H1 (cell line): ENCODE measurements around the gene MIPOL1. TPM values are rescaled to one million over a fixed set of nuclear protein-coding genes. Genes with fewer than 3 reads are reported as not detected.

Experiments used
- CTCF ChIA-PET: fragments of 300-600 bp; sonication (Branson Sonifier 250); formaldehyde crosslinking; loops from one replicate; lab custom pipeline; 2021; ENCODE audit not compliant: partially characterized antibody; lab: Charles Lee
- POLR2A ChIA-PET: fragments of 300-600 bp; sonication (Branson Sonifier 250); formaldehyde crosslinking; loops from one replicate; lab custom pipeline; 2021; ENCODE audit warnings: inconsistent platforms; ENCODE audit not compliant: partially characterized antibody; lab: Charles Lee
- DNase-seq, 2 experiments: peaks; one replicate each; pipeline versions ENCODE4 v3.0.0 to v3.0.0-alpha.2; 2010 to 2022; ENCODE audit warnings: low spot score in 2 of 2, low read depth in 1 of 2, mixed read lengths in 1 of 2
- FAIRE-seq: peaks from 2 replicates; lab custom pipeline; 2011; peaks lifted over from hg19 to GRCh38; lab: Jason Lieb, UNC
- H2AFZ ChIP-seq: 2 replicates; pipeline ENCODE4 v1.8.1; 2012; ENCODE audit warnings: low read length, inconsistent platforms
- H2AK5ac ChIP-seq: 2 replicates; pipeline ENCODE4 v1.6.1; 2013; ENCODE audit warnings: low read depth, low read length
- H2BK120ac ChIP-seq: replicated peaks from 2 replicates; pipeline ENCODE3; 2013; ENCODE audit warnings: low read depth, low read length, inconsistent platforms
- H2BK12ac ChIP-seq: 2 replicates; pipeline ENCODE4 v1.6.1; 2013; ENCODE audit warnings: low read depth, low read length
- H2BK15ac ChIP-seq: 2 replicates; pipeline ENCODE4 v1.6.1; 2013; ENCODE audit warnings: low read length
- H2BK20ac ChIP-seq: 2 replicates; pipeline ENCODE4 v1.6.1; 2013; ENCODE audit warnings: low read length
- H2BK5ac ChIP-seq: 2 replicates; pipeline ENCODE4 v1.6.1; 2013; ENCODE audit warnings: low read depth, low read length
- H3K14ac ChIP-seq: 2 replicates; pipeline ENCODE4 v1.6.1; 2013; ENCODE audit warnings: inconsistent platforms; ENCODE audit not compliant: insufficient read length
- H3K18ac ChIP-seq: 2 replicates; pipeline ENCODE4 v1.6.1; 2013; ENCODE audit warnings: low read length; ENCODE audit errors: extremely low read depth
- H3K23ac ChIP-seq: 2 replicates; pipeline ENCODE4 v1.6.1; 2013; ENCODE audit warnings: inconsistent platforms; ENCODE audit not compliant: insufficient read length
- H3K23me2 ChIP-seq: 2 replicates; pipeline ENCODE4 v1.6.1; 2013; ENCODE audit warnings: low read depth, low read length
- H3K27ac ChIP-seq: 2 replicates; pipeline ENCODE4 v1.6.1; 2011; ENCODE audit warnings: low read depth, low read length, inconsistent platforms
- H3K27me3 ChIP-seq, 4 experiments: replicated peaks in 1 of 4; 1 replicate in 1 of 4; 2 replicates in 3 of 4; pipeline versions ENCODE4 v1.6.1 to v1.8.1; 2011 to 2013; ENCODE audit warnings: low read length in 3 of 4, mild to moderate bottlenecking in 3 of 4, inconsistent platforms in 2 of 4, mixed read lengths in 2 of 4, moderate library complexity in 1 of 4; ENCODE audit not compliant: control insufficient read depth in 3 of 4, insufficient read depth in 3 of 4; ENCODE audit errors: extremely low read depth in 1 of 4
- H3K36me3 ChIP-seq, 4 experiments: 2 replicates each; pipeline versions ENCODE4 v1.6.1 to v1.8.1; 2011 to 2013; ENCODE audit warnings: mild to moderate bottlenecking in 4 of 4, low read length in 3 of 4, moderate library complexity in 2 of 4, control low read depth in 1 of 4, inconsistent platforms in 1 of 4; ENCODE audit not compliant: insufficient read depth in 4 of 4, control insufficient read depth in 2 of 4
- H3K4ac ChIP-seq: replicated peaks from 2 replicates; pipeline ENCODE3; 2013; ENCODE audit warnings: low read length, low read depth, mixed read lengths, inconsistent platforms; ENCODE audit not compliant: insufficient read length
- H3K4me1 ChIP-seq, 4 experiments: replicated peaks in 1 of 4; 1 replicate in 1 of 4; 2 replicates in 3 of 4; pipeline versions ENCODE4 v1.6.1 to v1.8.1; 2011 to 2013; ENCODE audit warnings: low read length in 3 of 4, inconsistent platforms in 2 of 4, mixed read lengths in 1 of 4; ENCODE audit not compliant: insufficient read depth in 4 of 4, control insufficient read depth in 3 of 4
- H3K4me2 ChIP-seq, 2 experiments: 2 replicates each; pipeline versions ENCODE4 v1.6.1 to v1.8.1; 2011 to 2013; ENCODE audit warnings: low read depth in 2 of 2, low read length in 2 of 2, control low read depth in 1 of 2, inconsistent platforms in 1 of 2, mild to moderate bottlenecking in 1 of 2; ENCODE audit not compliant: insufficient read depth in 1 of 2
- H3K4me3 ChIP-seq, 4 experiments: fragments of 200-600, 300-600 bp in 1 of 4; sonication (generic), shearing (Covaris generic), sonication (Bioruptor Twin) in 1 of 4; 2 replicates each; pipeline versions ENCODE4 v1.5.1 to v1.8.1; 2011 to 2016; ENCODE audit warnings: low read length in 4 of 4, low read depth in 3 of 4, control low read depth in 2 of 4, inconsistent platforms in 2 of 4, mild to moderate bottlenecking in 2 of 4, mixed read lengths in 1 of 4, moderate library complexity in 1 of 4; ENCODE audit not compliant: insufficient read depth in 2 of 4; ENCODE audit errors: extremely low read depth in 1 of 4
- H3K56ac ChIP-seq: replicated peaks from 2 replicates; pipeline ENCODE3; 2013; ENCODE audit warnings: low read depth, mild to moderate bottlenecking, mixed read lengths, low read length, inconsistent platforms; ENCODE audit not compliant: insufficient read length
- H3K79me1 ChIP-seq: 2 replicates; pipeline ENCODE4 v1.6.1; 2013; ENCODE audit warnings: low read depth, low read length, control low read depth
- H3K79me2 ChIP-seq, 2 experiments: 2 replicates each; pipeline versions ENCODE4 v1.6.1 to v1.8.1; 2012 to 2013; ENCODE audit warnings: low read length in 2 of 2, mild to moderate bottlenecking in 2 of 2, inconsistent platforms in 1 of 2; ENCODE audit not compliant: insufficient read depth in 2 of 2, control insufficient read depth in 1 of 2
- H3K9ac ChIP-seq, 4 experiments: replicated peaks in 1 of 4; 1 replicate in 1 of 4; 2 replicates in 3 of 4; pipeline versions ENCODE4 v1.6.1 to v1.8.1; 2011 to 2013; ENCODE audit warnings: low read depth in 3 of 4, low read length in 3 of 4, control low read depth in 2 of 4, mild to moderate bottlenecking in 2 of 4, moderate library complexity in 2 of 4, inconsistent platforms in 1 of 4; ENCODE audit errors: extremely low read depth in 1 of 4
- H3K9me3 ChIP-seq, 2 experiments: 2 replicates each; pipeline versions ENCODE4 v1.6.1 to v1.8.1; 2012 to 2013; ENCODE audit warnings: mild to moderate bottlenecking in 2 of 2, moderate library complexity in 2 of 2, control low read depth in 1 of 2, inconsistent platforms in 1 of 2, low read depth in 1 of 2, low read length in 1 of 2, mixed read lengths in 1 of 2; ENCODE audit not compliant: insufficient read depth in 2 of 2
- H4K20me1 ChIP-seq, 2 experiments: replicated peaks in 1 of 2; 2 replicates each; pipeline versions ENCODE3 to v1.8.1; 2011 to 2013; ENCODE audit warnings: inconsistent platforms in 2 of 2, low read length in 2 of 2, mild to moderate bottlenecking in 1 of 2; ENCODE audit not compliant: insufficient read depth in 2 of 2, control insufficient read depth in 1 of 2
- H4K5ac ChIP-seq: 2 replicates; pipeline ENCODE4 v1.6.1; 2013; ENCODE audit warnings: low read length, low read depth, mixed read lengths, inconsistent platforms; ENCODE audit not compliant: insufficient read length
- H4K8ac ChIP-seq: 2 replicates; pipeline ENCODE4 v1.8.0; 2013; ENCODE audit warnings: mild to moderate bottlenecking, moderate library complexity, low read length, inconsistent platforms; ENCODE audit not compliant: insufficient read depth; ENCODE audit errors: extremely low read depth
- H4K91ac ChIP-seq: replicated peaks from 2 replicates; pipeline ENCODE3; 2013; ENCODE audit warnings: low read length, mixed read lengths, inconsistent platforms; ENCODE audit not compliant: insufficient read length
- BRCA1 ChIP-seq: IDR thresholded peaks from 2 replicates; pipeline ENCODE4 v1.6.1; 2012; ENCODE audit warnings: low read depth, low read length, improper control_type of control experiment
- CEBPB ChIP-seq: IDR thresholded peaks from 2 replicates; pipeline ENCODE4 v1.6.1; 2012; ENCODE audit warnings: low read depth, low read length
- CTCF ChIP-seq, 3 experiments: IDR thresholded peaks; 1 replicate in 2 of 3; 2 replicates in 1 of 3; pipeline versions ENCODE4 v1.5.1 to v1.6.1; 2011; ENCODE audit warnings: low read length in 3 of 3, mild to moderate bottlenecking in 3 of 3, inconsistent platforms in 2 of 3, low read depth in 1 of 3, moderate library complexity in 1 of 3; ENCODE audit not compliant: insufficient read depth in 1 of 3; ENCODE audit errors: control extremely low read depth in 1 of 3
- GABPA ChIP-seq: IDR thresholded peaks from 2 replicates; pipeline ENCODE4 v1.6.1; 2011; ENCODE audit warnings: mild to moderate bottlenecking, low read length, moderate library complexity, borderline replicate concordance; ENCODE audit not compliant: insufficient read depth
- GTF2F1 ChIP-seq: IDR thresholded peaks from 2 replicates; pipeline ENCODE4 v1.6.1; 2012; ENCODE audit warnings: low read depth, low read length, improper control_type of control experiment, borderline replicate concordance
- HDAC2 ChIP-seq, 2 experiments: fragments of 300-600 bp in 1 of 2; sonication (generic) in 1 of 2; IDR thresholded peaks; 2 replicates each; pipeline ENCODE4 v1.6.1; 2011 to 2012; ENCODE audit warnings: low read depth in 2 of 2, low read length in 2 of 2, mild to moderate bottlenecking in 2 of 2, moderate library complexity in 2 of 2, borderline replicate concordance in 1 of 2, inconsistent platforms in 1 of 2
- SAP30 ChIP-seq: fragments of 300-600 bp; sonication (generic); IDR thresholded peaks from 2 replicates; pipeline ENCODE4 v1.7.1; 2012; ENCODE audit warnings: low read length, moderate library complexity, mild to moderate bottlenecking, inconsistent platforms; ENCODE audit not compliant: insufficient read depth, insufficient replicate concordance
- SP4 ChIP-seq: IDR thresholded peaks from 2 replicates; pipeline ENCODE4 v1.6.1; 2012; ENCODE audit warnings: low read length, inconsistent platforms
- SRF ChIP-seq: IDR thresholded peaks from 2 replicates; pipeline ENCODE4 v1.6.1; 2011; ENCODE audit warnings: mild to moderate bottlenecking, low read depth, low read length, moderate library complexity
- WGBS, 2 experiments: shearing (Covaris generic) in 1 of 2; methylation state at CpG; one replicate each; pipeline versions ENCODE4 v1.1.6 to v1.1.7; 2013 to 2015; ENCODE audit warnings: low lambda C conversion rate in 2 of 2, mixed read lengths in 2 of 2, inconsistent platforms in 1 of 2, low coverage in 1 of 2, missing lambda C conversion rate in 1 of 2; ENCODE audit not compliant: insufficient replicate concordance in 2 of 2, insufficient coverage in 1 of 2, insufficient read length in 1 of 2; ENCODE audit errors: extremely low coverage in 1 of 2, missing lambda C conversion rate in 1 of 2; 5-methylcytosine and 5-hydroxymethylcytosine counted together
- polyA plus RNA-seq, 7 experiments: library from polyadenylated mRNA; depleted of rRNA in 3 of 7; stranded (reverse) in 5 of 7; unstranded in 2 of 7; fragments of >200 nt in 5 of 7; fragments of 200-250 nt in 2 of 7; gene quantifications; 1 replicate in 5 of 7; 2 replicates in 1 of 7; 4 replicates in 1 of 7; pipeline versions ENCODE4 v1.2.1 to v1.2.3, GENCODE V29; 2011 to 2013; ENCODE audit warnings: missing spikeins in 2 of 7, mixed read lengths in 2 of 7
- total RNA-seq: library from RNA; stranded (reverse); fragmentation: NEBNext Ultra II Directional; extraction: Animal tissue kit (Norgen Biotek cat#: 25700); gene quantifications from 2 replicates; pipeline ENCODE4 v1.2.1, GENCODE V29; 2021

Gene MIPOL1
- total and polyA plus RNA-seq, 2 of the 8 experiments (the other 6 are each of a cell fraction or from before 2014, with no cell fraction given) = 2.8 to 23.9 TPM

GRCh38 chr14:37598747-37599506, 401.2 kb downstream of the MIPOL1 start:
- Histone ChIP-seq H3K23me2 (peaks cover 5% of the 10 kb centered on the region), H2BK15ac (no peak overlapping the region), H3K9me3 (no peaks in the 10 kb centered on the region), H3K4me2 (peak overlapping the region; percentile 71 to 89), H3K18ac (no peak overlapping the region; the same call in none of the 2 replicates), H3K4me1 (peaks cover 0 to 25% (median 13%) of the 10 kb centered on the region in 4 experiments; a peak in 6 of 7 replicates), H3K4me3 (peak overlapping the region; percentile 3 to 57 (median 23); a peak in 5 of 8 replicates), H3K36me3 (no peaks in the 10 kb centered on the region), H2AK5ac (no peak overlapping the region), H3K14ac (no peak overlapping the region), H3K27ac (no peak overlapping the region), H3K27me3 (peaks cover 76 to 99% (median 95%) of the 10 kb centered on the region in 4 experiments), H3K56ac (no peak overlapping the region), H4K91ac (no peak overlapping the region), H3K9ac (no peak overlapping the region), H2BK5ac (no peak overlapping the region), H3K23ac (no peak overlapping the region), H3K79me1 (no peaks in the 10 kb centered on the region), H4K20me1 (peaks cover 8 to 23% of the 10 kb centered on the region in 2 experiments), H2BK20ac (no peak overlapping the region), H4K8ac (no peak overlapping the region), H3K4ac (no peak overlapping the region), H4K5ac (no peak overlapping the region), H2BK12ac (no peak overlapping the region), H2AFZ (no peak overlapping the region), H2BK120ac (no peak overlapping the region), H3K79me2 (no peaks in the 10 kb centered on the region)
- 8% methylated on average over 34 of the region's 36 CpGs; no CpG with 5 or more reads in 1 of the 2 experiments for WGBS, 2 experiments
- POLR2A ChIA-PET = interaction anchor here (0.6 to 1.0 kb wide), 2 partner anchors 10 to 27 kb away, joined by 3 read pairs; no protein-coding TSS in a partner anchor
- DNase-seq = no peak
- CTCF ChIA-PET = interaction anchor here (0.5 to 7.6 kb wide), 8 partner anchors 12 to 918 kb away, joined by 4 to 62 read pairs (median 4); no protein-coding TSS in a partner anchor
- no peak for FAIRE-seq
- TF ChIP-seq SAP30 = no peak
- TF ChIP-seq HDAC2 (IDR thresholded peaks at IDR 0.05; ENCODE audit: borderline replicate concordance in 1 of 2, low read depth in 2 of 2, low read length in 2 of 2) = no peak
- TF ChIP-seq SRF = no peak
- no peak for TF ChIP-seq SP4
- TF ChIP-seq CTCF (IDR thresholded peaks at IDR 0.05; ENCODE audit: control extremely low read depth in 1 of 3, insufficient read depth in 1 of 3, low read depth in 1 of 3, low read length in 3 of 3) = no peak
- no peak for TF ChIP-seq BRCA1
- no peak for TF ChIP-seq GTF2F1
- TF ChIP-seq CEBPB = no peak
- no peak for TF ChIP-seq GABPA
